ENCODE data around the gene BUB3.
A peak's percentile ranks its signal among the peaks of the same experiment; 100 is the strongest.

Gene BUB3, protein sequence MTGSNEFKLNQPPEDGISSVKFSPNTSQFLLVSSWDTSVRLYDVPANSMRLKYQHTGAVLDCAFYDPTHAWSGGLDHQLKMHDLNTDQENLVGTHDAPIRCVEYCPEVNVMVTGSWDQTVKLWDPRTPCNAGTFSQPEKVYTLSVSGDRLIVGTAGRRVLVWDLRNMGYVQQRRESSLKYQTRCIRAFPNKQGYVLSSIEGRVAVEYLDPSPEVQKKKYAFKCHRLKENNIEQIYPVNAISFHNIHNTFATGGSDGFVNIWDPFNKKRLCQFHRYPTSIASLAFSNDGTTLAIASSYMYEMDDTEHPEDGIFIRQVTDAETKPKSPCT

DNA sequence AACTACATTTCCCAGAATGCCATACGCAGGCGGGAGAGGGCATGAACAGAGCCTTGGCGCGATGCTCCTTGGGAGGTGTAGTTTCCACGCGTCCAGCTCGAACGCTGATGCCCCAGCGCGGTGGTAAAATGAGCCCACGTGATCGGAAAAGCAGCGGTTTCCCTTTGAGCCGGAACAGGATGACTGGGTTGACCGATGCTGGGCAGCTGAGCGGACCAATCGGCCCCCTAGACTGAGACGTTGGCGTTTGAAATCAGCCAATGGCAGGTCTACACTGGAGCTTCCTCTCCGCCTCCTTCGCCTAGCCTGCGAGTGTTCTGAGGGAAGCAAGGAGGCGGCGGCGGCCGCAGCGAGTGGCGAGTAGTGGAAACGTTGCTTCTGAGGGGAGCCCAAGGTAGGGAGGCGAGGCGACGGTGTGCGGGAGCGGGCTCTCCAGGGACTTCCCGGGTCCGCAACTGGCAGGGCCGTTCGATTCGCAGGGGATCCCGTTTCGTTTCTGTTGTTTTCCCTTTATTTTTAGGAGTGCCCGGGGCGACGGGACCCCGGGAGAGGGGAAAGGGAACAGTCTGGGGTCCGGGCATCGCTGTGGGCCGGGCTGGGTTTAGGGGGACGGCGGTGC is at the start of gene BUB3:
BUB3 (plus strand) TSS at position 311 of the 619 bp plus-strand sequence. CDS start 516 bp downstream, outside the sequence.
- peak; percentile 93 for DNase-seq

- DNase-seq: no peak
These were observed 44.7 kb upstream of the BUB3 start for GRCh38 chr10:123109466-123109865.

DNA sequence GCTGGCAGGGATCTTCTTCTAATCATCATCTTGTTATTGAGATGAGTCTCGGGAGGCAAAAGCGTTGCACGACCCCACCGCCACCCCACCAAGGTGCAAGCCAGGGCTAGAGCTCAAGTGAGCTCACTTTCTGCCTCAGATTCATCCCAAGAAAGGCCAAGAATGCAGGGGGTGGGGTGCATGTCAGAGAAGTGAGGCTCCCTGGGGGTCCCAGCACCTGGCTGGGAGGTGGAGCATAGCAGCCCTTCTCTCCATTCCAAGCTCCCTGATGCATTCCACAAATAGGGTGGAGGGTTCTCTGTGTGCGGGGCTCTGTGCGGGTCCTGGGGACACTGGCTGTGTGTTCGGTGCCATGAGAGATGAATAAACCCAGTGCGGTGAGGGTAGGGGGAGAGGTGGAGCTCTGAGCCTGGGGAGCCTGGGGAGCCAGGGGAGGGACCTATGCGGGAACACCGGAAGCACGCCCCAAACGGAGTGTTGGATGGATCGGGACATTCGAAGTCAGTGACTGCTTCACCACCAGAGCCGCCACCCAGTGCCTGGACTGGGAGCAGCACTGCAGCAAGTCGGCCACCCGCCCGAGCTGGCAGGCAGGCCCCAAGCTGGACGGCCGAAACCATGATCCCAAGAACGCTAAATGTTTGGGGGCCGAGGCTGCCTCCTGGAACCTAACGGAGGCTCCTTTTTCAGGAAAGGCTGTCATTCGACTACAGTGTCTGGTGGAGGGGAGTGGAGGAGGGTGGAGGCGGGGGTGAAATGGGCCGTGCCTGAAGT is 36.4 kb upstream of the BUB3 start:
- DNase-seq: no peak

DNA sequence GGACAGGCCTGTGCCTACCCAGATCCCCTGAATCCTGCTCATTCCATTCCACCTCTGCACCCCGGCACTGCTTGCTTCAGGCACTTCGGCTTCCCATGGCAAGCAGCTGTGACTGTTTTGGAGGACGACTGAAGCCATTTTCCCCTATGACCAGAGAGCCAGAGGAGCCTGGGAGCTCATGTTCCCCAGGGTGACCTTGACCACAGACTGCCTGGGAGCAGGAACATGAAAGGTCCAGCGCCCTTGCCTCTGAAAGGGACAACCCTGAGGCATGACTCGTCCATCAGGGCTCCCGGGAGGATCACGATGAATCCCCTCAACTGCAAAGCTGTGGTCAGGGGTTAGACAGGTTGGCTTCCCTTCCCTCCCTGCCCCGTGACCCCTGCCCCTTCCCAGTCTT is 35.1 kb upstream of the BUB3 start:
- no peak for DNase-seq

- DNase-seq: no peak
These were observed 28.0 kb upstream of the BUB3 start for GRCh38 chr10:123126246-123126645.

GRCh38 chr10:123129618-123130271 is 24.5 kb upstream of the BUB3 start:
- no peak for DNase-seq

GRCh38 chr10:123132576-123133477 is 21.4 kb upstream of the BUB3 start:
- DNase-seq: peak; percentile 88

GRCh38 chr10:123133541-123134342 is 20.5 kb upstream of the BUB3 start:
- DNase-seq: no peak

DNA sequence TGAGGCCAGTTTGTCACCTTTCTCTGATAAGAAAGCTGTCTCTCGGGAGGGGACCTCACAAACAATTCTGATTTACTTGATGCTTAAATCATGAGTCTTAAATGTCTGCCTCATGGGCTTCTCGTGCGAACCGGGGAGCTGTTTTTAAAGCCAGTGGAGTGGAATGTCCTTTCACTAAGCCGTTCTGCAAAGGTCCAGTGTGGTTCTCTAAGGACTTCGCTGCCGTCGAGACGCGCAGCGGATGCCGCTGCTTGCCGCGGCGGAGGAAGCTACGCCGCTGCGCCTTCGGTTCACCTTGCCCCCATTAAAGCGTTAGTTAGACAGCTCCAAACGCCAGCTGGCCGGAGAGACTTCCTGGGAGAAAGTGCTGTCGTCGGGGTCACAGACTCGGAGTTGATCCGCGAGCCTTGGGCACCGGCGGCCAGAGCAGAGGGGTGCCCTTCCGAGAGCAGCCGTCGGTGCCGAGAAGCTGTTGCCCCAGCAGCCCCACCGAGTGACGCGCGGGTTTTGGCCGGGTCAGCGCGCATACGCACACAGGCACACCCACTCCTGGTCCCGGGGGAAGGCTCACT is 19.8 kb upstream of the BUB3 start:
- no peak for DNase-seq

DNA sequence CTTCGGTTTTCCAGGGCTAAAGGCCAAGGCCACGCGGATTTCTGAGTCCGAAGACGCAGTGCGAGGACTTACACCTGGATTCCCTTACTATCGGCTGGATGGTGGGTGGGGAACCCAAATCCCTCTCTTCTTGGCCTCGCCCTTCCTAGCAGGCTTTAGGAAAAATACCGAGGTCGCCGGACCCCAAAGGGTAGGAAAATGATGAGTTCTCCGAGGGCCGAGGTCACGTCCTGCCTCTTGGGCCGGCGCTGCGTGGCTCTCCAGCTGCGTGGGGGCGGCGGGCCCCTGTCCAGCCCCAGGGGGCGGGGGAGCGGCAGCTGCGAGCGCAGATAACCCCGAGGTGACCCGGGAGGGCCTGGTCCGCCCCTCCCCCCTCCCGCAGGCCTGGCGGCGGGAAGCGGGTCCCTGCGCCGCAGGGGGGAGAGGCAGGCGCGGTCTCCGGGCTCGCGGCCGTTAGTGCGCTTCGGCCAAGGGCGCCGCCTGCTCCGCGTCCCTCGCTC is 19.2 kb upstream of the BUB3 start:
- no peak for DNase-seq

GRCh38 chr10:123135415-123136141 is 18.6 kb upstream of the BUB3 start, which contains the start of gene HMX3:
Gene HMX3, plus strand, starts transcription at chr10:123135970. Its CDS starts 81 bp downstream, at chr10:123136051.
- no peak for DNase-seq

- DNase-seq: no peak
These were observed 17.9 kb upstream of the BUB3 start for GRCh38 chr10:123136221-123136805.

- no peak for DNase-seq
These were observed 17.2 kb upstream of the BUB3 start for GRCh38 chr10:123136806-123137642.

DNA sequence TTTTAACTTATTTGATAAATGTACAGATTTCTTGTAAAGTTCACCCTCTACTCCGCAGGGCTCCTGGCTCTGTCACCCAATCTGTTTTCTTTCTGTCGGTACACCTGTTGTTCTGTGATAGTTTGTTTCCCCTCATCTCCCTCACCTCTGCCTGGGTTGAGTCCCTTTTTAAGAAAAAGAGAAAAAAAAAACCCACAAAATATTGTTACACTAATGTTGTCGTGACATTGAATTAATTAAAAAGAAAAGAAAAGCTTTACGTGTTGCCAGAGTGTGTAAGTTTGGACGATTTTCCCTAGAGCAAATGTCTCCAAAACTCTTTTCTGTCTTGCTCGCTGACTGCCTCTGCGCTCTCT is 15.1 kb upstream of the BUB3 start:
- no peak for DNase-seq

DNA sequence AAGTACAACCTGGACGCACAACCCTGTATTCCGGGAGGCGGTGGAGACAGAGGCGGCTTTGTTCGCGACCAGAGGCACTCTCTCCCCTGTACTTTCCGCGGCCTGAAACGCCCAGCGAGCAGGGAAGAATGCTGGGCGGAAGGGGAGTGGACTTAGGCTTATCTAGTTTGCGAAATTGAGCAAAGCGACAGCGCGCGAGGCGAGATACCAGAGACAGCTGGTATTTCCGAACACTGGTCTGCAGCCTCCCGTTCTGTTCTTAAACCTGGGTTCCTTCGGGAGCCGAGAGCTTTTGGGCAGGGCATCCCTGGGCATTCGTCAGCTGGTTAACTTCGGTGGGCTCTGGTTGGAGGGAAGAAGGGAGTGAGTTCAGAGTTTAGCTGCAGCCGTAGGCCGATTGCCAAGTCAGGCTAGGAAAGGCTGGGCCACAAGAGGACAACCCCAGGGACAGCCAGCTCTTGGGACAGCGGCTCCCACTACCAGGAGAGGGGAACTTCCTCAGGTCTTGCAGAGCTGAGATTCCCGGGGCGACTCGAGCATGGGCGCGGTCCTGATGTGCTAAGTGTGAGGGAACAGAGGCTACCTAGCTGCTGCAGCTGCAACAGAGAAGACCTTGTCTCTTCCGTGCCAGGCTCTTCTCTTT is 14.6 kb upstream of the BUB3 start:
- DNase-seq: no peak

- DNase-seq: no peak
These were observed 13.8 kb upstream of the BUB3 start for GRCh38 chr10:123140164-123140982.

DNA sequence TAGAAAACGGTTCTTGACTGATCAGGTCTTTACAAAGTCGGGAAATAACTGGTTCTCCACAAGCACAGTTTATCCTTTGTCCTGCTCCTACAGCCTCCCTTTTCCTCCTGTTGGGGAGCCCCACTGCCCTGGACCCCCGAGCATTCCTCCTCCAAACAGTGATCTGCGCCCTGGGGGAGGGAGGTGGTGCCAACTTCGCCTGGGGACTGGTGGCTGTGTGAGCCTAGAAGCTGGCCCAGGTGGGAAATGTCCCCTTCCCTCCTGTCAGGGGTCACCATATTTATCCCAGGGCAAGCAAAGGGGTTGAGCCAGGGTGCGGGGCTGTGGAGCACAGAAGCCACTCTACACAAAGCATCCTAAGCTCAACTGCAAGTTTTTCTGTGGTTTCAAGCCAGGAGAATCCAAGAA is 13.2 kb upstream of the BUB3 start:
- DNase-seq: no peak
